SK-N-MC (cell line): ENCODE data around the gene P2RY14.

ENCODE experiments used
- DNase-seq: peaks from one replicate; pipeline ENCODE4 v3.0.0-alpha.2; 2011; ENCODE audit warnings: low read depth, low spot score
- H3K27ac ChIP-seq: fragments of 200-600 bp; sonication (generic); 2 replicates; pipeline ENCODE4 v1.5.1; 2016; ENCODE audit warnings: mixed run types
- H3K36me3 ChIP-seq: fragments of 200-600 bp; sonication (generic); 2 replicates; pipeline ENCODE4 v1.6.1; 2017; ENCODE audit warnings: antibody characterized with exemption, low read length, mixed read lengths; ENCODE audit not compliant: insufficient read depth
- H3K4me3 ChIP-seq: fragments of 200-600 bp; sonication (generic); 2 replicates; pipeline ENCODE4 v1.5.1; 2016
- H3K9ac ChIP-seq: fragments of 200-600 bp; sonication (generic); 2 replicates; pipeline ENCODE4 v1.8.0; 2017; ENCODE audit warnings: mixed run types, mixed read lengths; ENCODE audit not compliant: insufficient read length
- H3K9me3 ChIP-seq: fragments of 200-600 bp; sonication (generic); 2 replicates; pipeline ENCODE4 v1.6.1; 2017; ENCODE audit warnings: low read depth, mild to moderate bottlenecking, antibody characterized with exemption, low read length, moderate library complexity, mixed read lengths
- EZH2 ChIP-seq: fragments of 200-600 bp; sonication (generic); IDR thresholded peaks from one replicate; pipeline ENCODE4 v1.6.1; 2017; ENCODE audit warnings: antibody characterized with exemption
- FOXP2 ChIP-seq: optimal IDR thresholded peaks from 2 replicates; pipeline ENCODE3; 2011; ENCODE audit warnings: mild to moderate bottlenecking, moderate library complexity; ENCODE audit not compliant: insufficient read depth; ENCODE audit errors: extremely low read length, control extremely low read depth
- POLR2AphosphoS5 ChIP-seq: IDR thresholded peaks from 2 replicates; pipeline ENCODE4 v1.6.1; 2012; ENCODE audit warnings: mild to moderate bottlenecking, low read depth, low read length, borderline replicate concordance

P2RY14 gene

GRCh38 chr3:151166161-151166560, 112.2 kb downstream of the P2RY14 start:
- Histone ChIP-seq H3K9me3 (no peaks in the 10 kb centered on the region), H3K36me3 (no peaks in the 10 kb centered on the region), H3K9ac (no peak overlapping the region), H3K4me3 (no peak overlapping the region), H3K27ac (no peak overlapping the region)
- no peak for DNase-seq
- TF ChIP-seq FOXP2 (no peak), EZH2 (no peak), POLR2AphosphoS5 (no peak)

- H3K27ac ChIP-seq: no peak overlapping the region
- H3K36me3 ChIP-seq: no peaks in the 10 kb centered on the region
- H3K4me3 ChIP-seq: no peak overlapping the region
- no peaks in the 10 kb centered on the region for H3K9me3 ChIP-seq
- TF ChIP-seq FOXP2 (no peak), EZH2 (no peak), POLR2AphosphoS5 (no peak)
- no peak overlapping the region for H3K9ac ChIP-seq
- no peak for DNase-seq
Measured at GRCh38 chr3:151165226-151165625, 113.1 kb downstream of the P2RY14 start.
